NCI-H524 treated with DMSO at 0.1 percent for 48 hours (cell line): ENCODE data around the gene SCAPER.

Experiments used
- DNase-seq: peaks from one replicate; lab custom pipeline; 2025; lab: John Stamatoyannopoulos, UW

The SCAPER gene, protein sequence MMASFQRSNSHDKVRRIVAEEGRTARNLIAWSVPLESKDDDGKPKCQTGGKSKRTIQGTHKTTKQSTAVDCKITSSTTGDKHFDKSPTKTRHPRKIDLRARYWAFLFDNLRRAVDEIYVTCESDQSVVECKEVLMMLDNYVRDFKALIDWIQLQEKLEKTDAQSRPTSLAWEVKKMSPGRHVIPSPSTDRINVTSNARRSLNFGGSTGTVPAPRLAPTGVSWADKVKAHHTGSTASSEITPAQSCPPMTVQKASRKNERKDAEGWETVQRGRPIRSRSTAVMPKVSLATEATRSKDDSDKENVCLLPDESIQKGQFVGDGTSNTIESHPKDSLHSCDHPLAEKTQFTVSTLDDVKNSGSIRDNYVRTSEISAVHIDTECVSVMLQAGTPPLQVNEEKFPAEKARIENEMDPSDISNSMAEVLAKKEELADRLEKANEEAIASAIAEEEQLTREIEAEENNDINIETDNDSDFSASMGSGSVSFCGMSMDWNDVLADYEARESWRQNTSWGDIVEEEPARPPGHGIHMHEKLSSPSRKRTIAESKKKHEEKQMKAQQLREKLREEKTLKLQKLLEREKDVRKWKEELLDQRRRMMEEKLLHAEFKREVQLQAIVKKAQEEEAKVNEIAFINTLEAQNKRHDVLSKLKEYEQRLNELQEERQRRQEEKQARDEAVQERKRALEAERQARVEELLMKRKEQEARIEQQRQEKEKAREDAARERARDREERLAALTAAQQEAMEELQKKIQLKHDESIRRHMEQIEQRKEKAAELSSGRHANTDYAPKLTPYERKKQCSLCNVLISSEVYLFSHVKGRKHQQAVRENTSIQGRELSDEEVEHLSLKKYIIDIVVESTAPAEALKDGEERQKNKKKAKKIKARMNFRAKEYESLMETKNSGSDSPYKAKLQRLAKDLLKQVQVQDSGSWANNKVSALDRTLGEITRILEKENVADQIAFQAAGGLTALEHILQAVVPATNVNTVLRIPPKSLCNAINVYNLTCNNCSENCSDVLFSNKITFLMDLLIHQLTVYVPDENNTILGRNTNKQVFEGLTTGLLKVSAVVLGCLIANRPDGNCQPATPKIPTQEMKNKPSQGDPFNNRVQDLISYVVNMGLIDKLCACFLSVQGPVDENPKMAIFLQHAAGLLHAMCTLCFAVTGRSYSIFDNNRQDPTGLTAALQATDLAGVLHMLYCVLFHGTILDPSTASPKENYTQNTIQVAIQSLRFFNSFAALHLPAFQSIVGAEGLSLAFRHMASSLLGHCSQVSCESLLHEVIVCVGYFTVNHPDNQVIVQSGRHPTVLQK (N-terminal part only)

DNA sequence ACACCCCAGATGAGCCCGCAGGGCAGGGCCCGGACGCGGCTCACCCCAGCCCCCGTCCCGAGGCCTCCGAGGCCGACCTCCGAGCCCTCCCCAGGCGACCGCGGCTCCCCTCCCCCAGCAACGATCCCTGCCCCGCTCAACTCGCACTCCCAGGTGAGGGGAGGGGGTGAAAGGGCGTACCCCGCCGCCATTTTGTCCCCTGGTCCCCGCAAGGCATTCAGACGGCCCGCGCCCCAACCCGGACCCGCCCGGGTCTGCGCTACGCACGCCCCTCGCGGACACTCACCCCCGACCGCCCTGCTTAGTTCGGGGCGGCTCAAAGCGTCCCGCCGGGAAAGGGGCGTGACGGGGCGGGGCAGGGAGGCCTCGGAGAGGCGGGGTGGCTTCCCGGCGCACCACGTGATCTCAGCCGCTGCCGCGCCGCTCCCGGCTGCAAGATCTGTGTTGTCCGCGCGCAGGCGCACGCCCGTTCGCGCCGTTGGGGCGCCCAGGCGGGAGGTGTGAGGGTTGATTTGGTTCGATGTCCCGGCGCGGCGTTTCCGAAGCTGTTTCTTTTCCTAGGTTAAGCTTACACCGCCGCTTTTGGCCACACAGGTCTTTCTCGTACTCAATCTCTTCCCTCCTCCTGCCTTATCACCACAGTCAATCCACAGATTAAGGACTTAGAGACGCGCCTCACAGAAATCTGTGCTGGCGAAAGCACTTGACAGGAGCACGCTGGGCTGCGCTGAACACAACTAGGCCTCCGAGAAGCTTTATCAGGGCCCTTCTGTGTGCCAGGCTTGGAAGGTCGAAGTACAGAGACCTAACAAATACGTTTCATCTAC, at the start of gene SCAPER:
Gene SCAPER (minus strand): TSS at position 328 of the 827 bp plus-strand sequence. CDS start 21,523 bp downstream, outside the sequence.
- peak; percentile 84 for DNase-seq

DNA sequence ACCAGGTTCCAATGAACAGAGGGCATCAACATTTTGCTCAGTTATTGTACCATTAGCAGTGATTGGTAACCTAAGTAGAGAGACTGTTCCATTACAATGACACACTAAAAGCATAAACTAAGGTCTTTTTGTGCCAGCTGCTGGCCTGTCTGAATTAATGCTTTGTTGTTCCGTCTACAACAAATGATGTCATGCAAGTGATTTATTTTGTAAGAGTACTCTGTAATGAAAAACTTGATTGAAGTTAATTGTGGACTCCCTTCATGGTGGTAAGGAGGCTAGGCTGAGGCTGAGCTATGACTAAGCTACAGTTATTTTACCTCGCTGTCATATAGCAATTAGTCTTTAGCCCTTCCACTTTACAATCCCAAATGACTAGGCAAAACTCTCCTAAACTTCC, 49.6 kb upstream of the SCAPER start:
- no peak for DNase-seq

GRCh38 chr15:76953913-76954312, 48.8 kb upstream of the SCAPER start:
- DNase-seq = no peak

DNA sequence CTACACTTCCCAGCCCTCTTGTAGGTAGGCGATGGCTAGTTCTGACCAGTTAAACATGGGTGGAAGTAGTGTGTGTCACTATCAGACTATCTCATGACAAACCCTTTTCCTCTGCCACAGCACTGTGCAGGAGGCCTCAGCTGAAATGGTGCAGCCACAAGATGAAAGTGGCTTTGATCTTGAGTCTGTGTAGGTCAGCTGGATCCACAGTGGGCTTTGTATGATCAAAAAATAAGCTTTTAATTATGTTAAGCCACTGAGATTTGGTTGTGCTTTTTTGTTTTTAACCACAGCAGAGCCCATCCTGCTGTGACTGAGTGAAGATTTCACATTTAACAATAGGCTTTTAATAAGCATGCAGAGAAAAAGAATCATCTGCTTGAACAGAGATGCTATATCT, 46.1 kb upstream of the SCAPER start:
- no peak for DNase-seq

DNA sequence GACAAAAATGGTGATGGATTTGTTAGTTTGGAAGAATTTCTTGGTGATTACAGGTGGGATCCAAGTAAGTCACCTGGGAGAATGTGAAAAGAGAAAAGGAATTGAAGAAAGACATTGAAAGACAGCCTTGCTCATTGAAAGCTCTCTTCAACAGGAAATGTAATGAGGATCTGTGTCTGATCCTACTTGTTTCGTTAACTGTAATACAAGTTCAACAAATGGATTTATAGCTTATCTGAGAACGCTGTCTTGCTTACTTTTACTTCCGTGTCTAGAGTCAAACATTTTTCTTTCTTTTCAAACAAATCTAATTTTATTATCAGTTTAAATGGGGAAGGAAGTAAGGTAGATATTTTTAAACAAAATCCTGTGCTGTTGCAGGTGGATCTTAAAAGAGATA, 42.3 kb upstream of the SCAPER start:
- no peak for DNase-seq

GRCh38 chr15:76945494-76946093, 40.5 kb upstream of the SCAPER start:
- no peak for DNase-seq

GRCh38 chr15:76942331-76942730, 37.2 kb upstream of the SCAPER start:
- DNase-seq = no peak

DNA sequence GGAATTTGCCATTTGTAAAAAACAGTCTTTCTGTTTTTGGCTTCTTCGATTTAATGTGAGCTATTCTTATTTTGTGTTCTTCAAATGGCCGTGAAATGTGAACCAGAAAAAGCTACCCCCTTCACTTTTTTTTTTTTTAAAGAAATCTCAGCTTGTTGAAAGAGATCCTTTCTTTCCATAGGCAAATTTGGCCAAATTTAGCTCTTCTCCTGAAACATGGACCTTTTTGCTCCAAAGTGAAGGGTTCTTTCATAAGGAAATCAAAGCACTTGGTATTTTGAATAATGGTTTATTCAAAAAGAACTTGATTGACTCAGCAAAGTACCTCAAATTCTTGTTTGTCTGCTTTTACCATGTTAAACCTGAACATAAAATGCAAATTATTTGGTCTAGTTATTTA, 36.5 kb upstream of the SCAPER start:
- DNase-seq = no peak

GRCh38 chr15:76939715-76940114, 34.6 kb upstream of the SCAPER start:
- DNase-seq = no peak

DNA sequence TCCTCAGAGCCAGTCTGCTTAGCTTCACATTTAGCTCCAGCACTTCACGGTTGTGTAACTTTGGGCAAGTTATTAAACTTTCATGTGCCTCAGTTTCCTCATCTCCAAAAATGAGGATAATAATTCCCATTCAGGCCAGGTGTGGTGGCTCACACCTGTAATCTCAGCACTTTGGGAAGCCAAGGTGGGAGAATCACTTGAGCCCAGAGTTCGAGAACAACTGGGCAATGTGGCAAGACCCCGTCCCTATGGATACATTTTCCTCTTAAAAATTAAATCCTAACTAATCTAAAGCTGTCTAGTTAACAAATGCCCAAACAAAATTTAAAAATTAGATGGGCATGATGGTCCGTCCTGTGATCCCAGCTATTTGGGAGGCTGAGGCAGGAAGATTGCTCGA, 33.6 kb upstream of the SCAPER start:
- DNase-seq = no peak

DNA sequence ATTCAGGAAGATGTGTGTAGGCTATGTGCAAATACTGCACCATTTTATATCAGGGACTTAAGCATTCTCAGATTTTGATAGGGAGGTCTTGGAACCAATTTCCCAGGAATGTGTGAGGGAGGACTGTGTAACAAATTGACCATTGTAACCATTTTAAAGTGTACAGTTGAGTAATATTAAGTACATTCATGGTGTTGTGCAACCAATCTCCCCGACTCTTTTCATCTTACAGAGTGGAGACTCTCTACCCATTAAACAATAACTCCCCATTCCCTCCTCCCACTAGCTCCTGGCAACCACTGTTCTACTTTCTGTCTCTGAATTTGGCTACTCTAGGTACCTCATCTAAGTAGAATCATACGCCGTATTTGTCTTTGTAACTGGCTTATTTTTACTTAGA, 31.5 kb upstream of the SCAPER start:
- no peak for DNase-seq

DNA sequence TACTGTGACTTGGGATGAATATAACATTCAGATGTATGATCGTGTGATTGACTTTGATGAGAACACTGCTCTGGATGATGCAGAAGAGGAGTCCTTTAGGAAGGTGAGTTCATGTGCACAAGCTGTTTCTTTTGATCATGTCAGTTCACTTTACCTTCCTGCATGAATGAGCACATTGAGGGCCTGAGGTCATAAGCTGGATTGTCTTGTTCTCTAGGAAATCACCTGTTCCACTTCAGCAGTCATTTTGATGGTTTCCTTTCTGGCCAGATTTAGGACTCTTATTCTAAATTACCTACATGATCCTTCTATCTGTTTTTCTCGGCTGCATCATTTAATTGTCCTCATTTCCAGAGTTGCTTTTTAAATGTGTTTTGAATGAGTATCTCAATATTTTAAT, 30.5 kb upstream of the SCAPER start:
- DNase-seq = no peak

DNA sequence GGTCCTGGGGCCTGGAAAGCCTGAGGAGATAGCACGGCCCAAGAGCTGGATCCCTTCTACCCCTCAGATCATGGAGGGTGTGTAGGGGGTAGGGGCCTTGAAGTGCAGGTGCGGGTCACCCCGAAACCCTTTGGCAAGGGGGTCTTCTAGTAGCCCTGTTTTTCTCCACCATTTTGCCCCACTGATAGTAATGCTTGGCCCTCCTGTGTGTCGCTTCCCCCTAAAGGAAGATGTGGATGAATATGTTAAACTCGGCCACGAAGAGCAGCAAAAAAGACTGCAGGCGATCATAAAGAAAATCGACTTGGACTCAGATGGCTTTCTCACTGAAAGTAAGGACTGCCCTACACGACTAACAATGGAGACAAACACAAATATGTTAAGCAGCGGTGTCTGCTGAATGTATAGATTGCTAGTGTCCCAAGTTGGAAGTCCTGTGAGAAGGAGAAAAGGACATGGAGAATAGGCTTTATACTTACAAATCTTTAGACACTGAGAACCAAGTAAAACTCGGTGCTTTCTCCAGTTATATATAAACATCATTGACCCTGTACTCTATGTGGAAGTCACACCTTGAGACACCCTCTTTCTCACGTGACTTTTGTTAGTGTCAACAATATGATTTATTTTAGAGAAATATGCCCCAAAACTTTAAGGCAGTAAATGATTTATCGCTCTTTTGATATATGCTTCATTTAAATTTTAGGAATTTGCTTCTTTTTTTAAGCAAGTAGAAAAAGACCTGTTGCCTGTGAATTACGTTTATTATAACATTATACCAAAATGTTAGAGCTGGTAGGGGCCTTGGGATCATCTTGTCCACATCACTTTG, 27.2 kb upstream of the SCAPER start:
- no peak for DNase-seq

DNA sequence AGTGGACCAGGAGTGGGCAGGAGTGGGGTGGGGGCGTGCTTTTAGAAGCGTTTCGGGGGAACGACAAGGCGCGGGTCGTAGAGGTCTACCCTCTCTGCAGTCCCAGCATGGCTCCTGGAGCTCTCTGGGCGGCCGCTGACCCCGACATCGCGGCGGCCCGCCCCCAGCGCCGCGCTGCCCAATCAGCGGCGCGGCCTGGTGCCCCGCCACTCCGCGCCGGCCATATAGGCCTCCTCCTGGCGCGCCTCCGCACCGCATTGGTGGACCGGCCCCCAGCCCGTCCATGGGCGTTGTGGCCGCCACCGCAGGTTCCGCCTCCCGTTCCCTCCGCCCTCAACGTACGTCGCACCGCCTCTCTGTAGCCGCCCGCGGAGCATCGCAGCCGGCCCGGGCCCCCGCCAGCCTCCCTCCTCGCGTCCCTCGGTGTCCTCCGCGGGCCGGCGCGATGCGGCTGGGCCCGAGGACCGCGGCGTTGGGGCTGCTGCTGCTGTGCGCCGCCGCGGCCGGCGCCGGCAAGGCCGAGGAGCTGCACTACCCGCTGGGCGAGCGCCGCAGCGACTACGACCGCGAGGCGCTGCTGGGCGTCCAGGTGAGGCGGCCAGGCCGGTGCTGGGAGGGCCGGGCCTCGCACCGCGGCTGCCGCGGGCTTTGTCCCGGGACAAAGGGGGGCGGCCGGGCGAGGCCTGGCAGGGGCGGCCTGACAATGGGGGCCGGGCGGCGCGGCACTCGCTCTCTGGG, 26.4 kb upstream of the SCAPER start, which contains the start of gene RCN2:
Gene RCN2 (plus strand): TSS at position 353 of the 738 bp plus-strand sequence. CDS start 93 bp downstream, at position 446.
- DNase-seq = peak; percentile 81

- DNase-seq = no peak
Measured at GRCh38 chr15:76930831-76931396, 25.8 kb upstream of the SCAPER start.

DNA sequence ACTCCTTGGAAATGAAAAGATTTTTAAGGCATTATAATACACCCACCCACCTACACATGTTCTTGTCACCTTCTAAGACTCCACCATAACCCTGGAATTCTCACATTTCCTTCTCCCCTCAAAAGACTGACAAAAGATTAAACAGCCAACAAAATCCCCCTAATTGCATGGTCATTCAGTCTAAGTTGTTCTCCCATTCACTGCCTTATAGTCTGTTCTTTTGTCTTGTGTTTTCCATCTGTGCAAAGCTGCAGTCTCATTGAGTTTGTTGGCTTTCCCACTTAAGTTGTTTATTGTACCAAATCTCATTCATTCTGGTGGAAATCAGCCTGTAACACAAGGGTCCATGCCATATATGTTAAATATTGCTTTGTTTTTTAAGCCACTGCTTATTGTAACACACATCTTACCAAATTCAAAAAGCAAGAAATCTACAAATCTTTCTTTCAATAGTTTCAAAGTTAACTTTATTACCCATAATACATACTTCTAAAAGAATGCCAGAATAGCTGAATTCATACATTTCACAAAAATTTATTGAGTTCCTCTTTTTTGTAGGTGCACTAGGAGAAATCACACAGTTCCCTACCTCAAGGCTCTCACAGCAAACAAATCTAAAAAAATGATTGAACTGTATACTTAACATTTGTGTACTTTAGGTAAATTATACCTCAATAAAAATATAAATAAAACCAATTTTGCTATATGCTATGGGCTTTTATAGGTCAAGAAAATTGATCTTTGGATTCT, 24.0 kb upstream of the SCAPER start:
- no peak for DNase-seq

GRCh38 chr15:76928201-76928600, 23.1 kb upstream of the SCAPER start:
- DNase-seq = no peak

- no peak for DNase-seq
Measured at GRCh38 chr15:76916369-76916768, 11.2 kb upstream of the SCAPER start.
